ENCODE data around the gene CDH12.

DNA sequence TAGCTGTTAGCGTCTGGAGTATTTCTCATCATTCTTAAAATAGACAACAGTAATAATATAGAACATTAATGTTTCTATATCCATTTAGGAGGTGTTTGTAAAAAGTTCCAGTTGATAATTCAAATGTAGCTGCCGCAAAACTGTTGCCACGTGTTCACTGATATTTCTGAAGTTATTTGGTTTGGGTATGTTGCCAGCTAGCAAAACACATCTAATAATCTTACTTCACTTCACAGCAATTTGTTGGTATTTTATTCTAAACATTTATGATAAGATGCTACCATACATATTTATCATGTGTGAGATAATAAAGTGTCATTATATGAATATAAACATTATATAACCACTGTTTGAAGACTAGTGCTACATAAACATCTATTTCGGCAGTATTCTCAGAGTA, 101.6 kb downstream of the CDH12 start:
- TF ChIP-seq, protein P1, sequence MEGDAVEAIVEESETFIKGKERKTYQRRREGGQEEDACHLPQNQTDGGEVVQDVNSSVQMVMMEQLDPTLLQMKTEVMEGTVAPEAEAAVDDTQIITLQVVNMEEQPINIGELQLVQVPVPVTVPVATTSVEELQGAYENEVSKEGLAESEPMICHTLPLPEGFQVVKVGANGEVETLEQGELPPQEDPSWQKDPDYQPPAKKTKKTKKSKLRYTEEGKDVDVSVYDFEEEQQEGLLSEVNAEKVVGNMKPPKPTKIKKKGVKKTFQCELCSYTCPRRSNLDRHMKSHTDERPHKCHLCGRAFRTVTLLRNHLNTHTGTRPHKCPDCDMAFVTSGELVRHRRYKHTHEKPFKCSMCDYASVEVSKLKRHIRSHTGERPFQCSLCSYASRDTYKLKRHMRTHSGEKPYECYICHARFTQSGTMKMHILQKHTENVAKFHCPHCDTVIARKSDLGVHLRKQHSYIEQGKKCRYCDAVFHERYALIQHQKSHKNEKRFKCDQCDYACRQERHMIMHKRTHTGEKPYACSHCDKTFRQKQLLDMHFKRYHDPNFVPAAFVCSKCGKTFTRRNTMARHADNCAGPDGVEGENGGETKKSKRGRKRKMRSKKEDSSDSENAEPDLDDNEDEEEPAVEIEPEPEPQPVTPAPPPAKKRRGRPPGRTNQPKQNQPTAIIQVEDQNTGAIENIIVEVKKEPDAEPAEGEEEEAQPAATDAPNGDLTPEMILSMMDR (IDR thresholded peaks at IDR 0.05): no peak
- TF ChIP-seq POLR2AphosphoS5 (IDR thresholded peaks at IDR 0.05) (no peak), EP300 (IDR thresholded peaks at IDR 0.05) (no peak), POLR2A (IDR thresholded peaks at IDR 0.05) (no peak)
